CD14-positive monocyte (primary cell): ENCODE data around the gene PLCD1. TPM values are rescaled to one million over a fixed set of nuclear protein-coding genes. Genes with fewer than 3 reads are reported as not detected.
"Not testable (repeated sequence)": the region's sequence is repeated elsewhere in the genome, so short reads cannot be mapped to it uniquely, and the experiment has no call there.

Experiments used
- DNase-seq, 3 donors: peaks; one replicate each; pipeline ENCODE4 v3.0.0-alpha.2; 2011 to 2022
- H2AFZ ChIP-seq: 2 replicates; pipeline ENCODE4 v1.6.0; 2012; ENCODE audit warnings: mild to moderate bottlenecking, low read depth, low read length, inconsistent platforms; ENCODE audit not compliant: insufficient read depth, poor library complexity, severe bottlenecking
- H3K27ac ChIP-seq, 2 donors: 1 replicate in 1 of 2; 2 replicates in 1 of 2; pipeline ENCODE4 v1.5.1; 2012 to 2013; ENCODE audit warnings: low read length in 2 of 2, control low read depth in 1 of 2, inconsistent platforms in 1 of 2, low read depth in 1 of 2, mild to moderate bottlenecking in 1 of 2
- H3K27me3 ChIP-seq, 2 donors: one replicate each; pipeline versions ENCODE4 v1.6.0 to v1.6.1; 2011 to 2013; ENCODE audit warnings: low read length in 2 of 2; ENCODE audit not compliant: control insufficient read depth in 2 of 2, insufficient read depth in 2 of 2
- H3K36me3 ChIP-seq, 2 donors: replicated peaks in 1 of 2; 1 replicate in 1 of 2; 2 replicates in 1 of 2; pipeline versions ENCODE4 v1.5.1 to v1.6.1; 2012 to 2013; ENCODE audit warnings: low read length in 2 of 2, control low read depth in 1 of 2, inconsistent platforms in 1 of 2, mild to moderate bottlenecking in 1 of 2; ENCODE audit not compliant: insufficient read depth in 2 of 2, control insufficient read depth in 1 of 2
- H3K4me1 ChIP-seq, 2 donors: 1 replicate in 1 of 2; 2 replicates in 1 of 2; pipeline versions ENCODE4 v1.5.1 to v1.6.1; 2012 to 2013; ENCODE audit warnings: low read length in 2 of 2, control low read depth in 1 of 2, inconsistent platforms in 1 of 2, mild to moderate bottlenecking in 1 of 2, moderate library complexity in 1 of 2; ENCODE audit not compliant: insufficient read depth in 2 of 2, control insufficient read depth in 1 of 2
- H3K4me2 ChIP-seq: replicated peaks from 2 replicates; pipeline ENCODE3; 2012; ENCODE audit warnings: low read length, moderate library complexity, mild to moderate bottlenecking; ENCODE audit not compliant: poor library complexity, severe bottlenecking; ENCODE audit errors: extremely low read depth
- H3K4me3 ChIP-seq, 3 experiments: fragments of 200-600 bp in 1 of 3; sonication (generic) in 1 of 3; replicated peaks in 1 of 3; 1 replicate in 2 of 3; 2 replicates in 1 of 3; pipeline ENCODE4 v1.5.1; 2011 to 2013; ENCODE audit warnings: low read length in 3 of 3, mild to moderate bottlenecking in 3 of 3, control low read depth in 2 of 3, low read depth in 2 of 3, inconsistent platforms in 1 of 3, moderate library complexity in 1 of 3
- H3K79me2 ChIP-seq: 2 replicates; pipeline ENCODE4 v1.6.0; 2012; ENCODE audit warnings: mild to moderate bottlenecking, control low read depth, inconsistent platforms, low read length, moderate library complexity; ENCODE audit not compliant: insufficient read depth
- H3K9ac ChIP-seq: 2 replicates; pipeline ENCODE4 v1.6.0; 2017; ENCODE audit warnings: low read length, mild to moderate bottlenecking; ENCODE audit not compliant: insufficient read depth, poor library complexity, severe bottlenecking
- H3K9me3 ChIP-seq, 2 donors: replicated peaks in 1 of 2; 1 replicate in 1 of 2; 2 replicates in 1 of 2; pipeline versions ENCODE4 v1.5.1 to v1.6.1; 2012 to 2013; ENCODE audit warnings: low read length in 2 of 2, control low read depth in 1 of 2; ENCODE audit not compliant: control insufficient read depth in 1 of 2, insufficient read depth in 1 of 2
- H4K20me1 ChIP-seq: 2 replicates; pipeline ENCODE4 v1.6.0; 2012; ENCODE audit warnings: mild to moderate bottlenecking, low read length, control low read depth, moderate library complexity; ENCODE audit not compliant: insufficient read depth
- H3K27ac Mint-ChIP-seq, 7 donors: one replicate each; pipeline ENCODE4 v1.8.0; 2020; ENCODE audit warnings: mild to moderate bottlenecking in 7 of 7, mixed read lengths in 7 of 7, moderate library complexity in 6 of 7, inconsistent platforms in 2 of 7
- H3K27me3 Mint-ChIP-seq, 3 donors: one replicate each; pipeline ENCODE4 v1.8.0; 2021 to 2022; ENCODE audit warnings: low read depth in 3 of 3, mild to moderate bottlenecking in 3 of 3, mixed read lengths in 3 of 3, moderate library complexity in 3 of 3, inconsistent platforms in 1 of 3
- H3K36me3 Mint-ChIP-seq, 2 donors: one replicate each; pipeline ENCODE4 v1.8.0; 2020; ENCODE audit warnings: mixed read lengths in 2 of 2, inconsistent platforms in 1 of 2, mild to moderate bottlenecking in 1 of 2
- H3K4me1 Mint-ChIP-seq: one replicate; pipeline ENCODE4 v1.8.0; 2020; ENCODE audit warnings: mild to moderate bottlenecking, mixed read lengths
- H3K4me3 Mint-ChIP-seq, 2 donors: one replicate each; pipeline ENCODE4 v1.8.0; 2020; ENCODE audit warnings: mild to moderate bottlenecking in 2 of 2, mixed read lengths in 2 of 2, moderate library complexity in 1 of 2
- H3K9me3 Mint-ChIP-seq, 7 donors: one replicate each; pipeline ENCODE4 v1.8.0; 2020 to 2022; ENCODE audit warnings: mixed read lengths in 7 of 7, mild to moderate bottlenecking in 6 of 7, moderate library complexity in 6 of 7, inconsistent platforms in 2 of 7
- WGBS: methylation state at CpG from one replicate; pipeline ENCODE4 v1.1.5; 2013; ENCODE audit warnings: missing lambda C conversion rate; ENCODE audit not compliant: insufficient coverage; 5-methylcytosine and 5-hydroxymethylcytosine counted together
- intact Hi-C, 2 donors: fragments of 100-400 bp; cut with micrococcal nuclease; formaldehyde crosslinking; loops; one replicate each; pipeline versions ENCODE4 v1.15.0 to v1.15.1; 2023
- polyA plus RNA-seq, 3 donors: library from polyadenylated mRNA; depleted of rRNA in 1 of 3; unstranded in 2 of 3; stranded (reverse) in 1 of 3; fragments of 300-500 nt in 2 of 3; fragments of >200 nt in 1 of 3; fragmentation: Illumina TruSeq in 2 of 3; gene quantifications; 1 replicate in 2 of 3; 2 replicates in 1 of 3; pipeline ENCODE4 v1.2.3, GENCODE V29; 2012 to 2021
- TF ChIP-seq, protein P1 (sequence below): fragments of 200-600 bp; IDR thresholded peaks from one replicate; pipeline ENCODE4 v1.8.0; 2022; ENCODE audit warnings: antibody characterized with exemption, mild to moderate bottlenecking

PLCD1 gene
- polyA plus RNA-seq, 3 donors, result 4.1 to 6.4 (median 6.0) TPM

DNA sequence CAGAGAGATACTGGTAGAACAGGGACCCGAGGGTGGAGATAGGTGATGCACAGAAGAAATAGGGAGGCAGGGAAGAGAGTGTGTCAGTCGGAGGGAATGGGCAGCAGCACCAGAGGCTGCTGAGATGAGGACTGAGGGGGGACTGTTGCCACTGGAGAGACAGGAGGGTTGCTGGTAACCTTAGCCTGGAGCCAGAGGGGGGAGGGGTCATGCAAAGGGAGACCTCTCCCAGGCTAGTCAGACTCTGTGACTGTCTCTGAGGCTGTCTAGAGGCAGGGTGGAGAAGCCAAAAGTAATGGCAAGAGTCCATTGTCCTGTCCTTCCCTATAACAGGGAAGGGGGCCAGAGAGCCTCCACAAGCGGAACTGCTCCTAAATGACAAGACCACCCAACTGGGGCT is 7.5 kb upstream of the PLCD1 start:
- 100% methylated on average over 3 of the region's 3 CpGs for WGBS
- Histone ChIP-seq H3K9ac (no peak overlapping the region), H3K79me2 (no peaks in the 10 kb centered on the region), H3K4me2 (no peak overlapping the region), H3K4me1 (peaks cover 26 to 27% of the 10 kb centered on the region in 2 donors), H3K36me3 (no peaks in the 10 kb centered on the region), H2AFZ (no peak overlapping the region), H3K27me3 (peaks cover 0 to 8% of the 10 kb centered on the region in 2 donors), H3K4me3 (no peak overlapping the region), H3K27ac (no peak overlapping the region), H4K20me1 (no peaks in the 10 kb centered on the region), H3K9me3 (no peaks in the 10 kb centered on the region)
- Mint-ChIP-seq H3K27ac (peak overlapping the region in 1 of 7 donors; percentile 60), H3K36me3 (peaks cover 0 to 6% of the 10 kb centered on the region in 2 donors), H3K27me3 (peaks cover 3 to 14% (median 8%) of the 10 kb centered on the region in 3 donors), H3K4me1 (peaks cover 28% of the 10 kb centered on the region), H3K9me3 (peaks cover 0 to 2% (median 0%) of the 10 kb centered on the region in 7 donors), H3K4me3 (peak overlapping the region in 1 of 2 donors; percentile 34)
- intact Hi-C loops, result no loop called here
- no peak for DNase-seq
- TF ChIP-seq, protein P1, sequence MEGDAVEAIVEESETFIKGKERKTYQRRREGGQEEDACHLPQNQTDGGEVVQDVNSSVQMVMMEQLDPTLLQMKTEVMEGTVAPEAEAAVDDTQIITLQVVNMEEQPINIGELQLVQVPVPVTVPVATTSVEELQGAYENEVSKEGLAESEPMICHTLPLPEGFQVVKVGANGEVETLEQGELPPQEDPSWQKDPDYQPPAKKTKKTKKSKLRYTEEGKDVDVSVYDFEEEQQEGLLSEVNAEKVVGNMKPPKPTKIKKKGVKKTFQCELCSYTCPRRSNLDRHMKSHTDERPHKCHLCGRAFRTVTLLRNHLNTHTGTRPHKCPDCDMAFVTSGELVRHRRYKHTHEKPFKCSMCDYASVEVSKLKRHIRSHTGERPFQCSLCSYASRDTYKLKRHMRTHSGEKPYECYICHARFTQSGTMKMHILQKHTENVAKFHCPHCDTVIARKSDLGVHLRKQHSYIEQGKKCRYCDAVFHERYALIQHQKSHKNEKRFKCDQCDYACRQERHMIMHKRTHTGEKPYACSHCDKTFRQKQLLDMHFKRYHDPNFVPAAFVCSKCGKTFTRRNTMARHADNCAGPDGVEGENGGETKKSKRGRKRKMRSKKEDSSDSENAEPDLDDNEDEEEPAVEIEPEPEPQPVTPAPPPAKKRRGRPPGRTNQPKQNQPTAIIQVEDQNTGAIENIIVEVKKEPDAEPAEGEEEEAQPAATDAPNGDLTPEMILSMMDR, result no peak

DNA sequence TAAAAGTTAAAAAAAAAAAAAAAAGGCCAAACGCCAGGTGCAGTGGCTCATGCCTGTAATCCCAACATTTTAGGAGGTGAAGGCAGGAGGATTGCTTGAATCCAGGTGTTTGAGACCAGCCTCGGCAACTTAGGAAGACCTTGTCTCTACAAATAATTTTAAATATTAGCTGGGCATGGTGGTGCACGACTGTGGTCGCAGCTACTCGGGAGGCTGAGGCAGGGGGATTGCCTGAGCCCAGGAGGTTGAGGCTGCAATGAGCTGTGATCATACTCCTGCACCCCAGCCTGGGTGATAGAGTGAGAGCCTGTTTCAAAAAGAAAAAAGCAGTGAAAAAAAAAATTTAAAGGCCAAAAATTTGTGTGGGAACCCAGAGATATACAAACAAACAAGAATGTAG is 6.8 kb upstream of the PLCD1 start:
- no peak overlapping the region for H3K4me2 ChIP-seq
- H4K20me1 ChIP-seq, result no peaks in the 10 kb centered on the region
- Mint-ChIP-seq H3K4me3 (no peak overlapping the region), H3K4me1 (peaks cover 35% of the 10 kb centered on the region), H3K9me3 (peaks cover 0 to 2% (median 0%) of the 10 kb centered on the region in 7 donors), H3K27me3 (peaks cover 7 to 21% (median 14%) of the 10 kb centered on the region in 3 donors), H3K36me3 (peaks cover 0 to 6% of the 10 kb centered on the region in 2 donors), H3K27ac (peak overlapping the region in 1 of 7 donors; percentile 33)
- WGBS, result 100% methylated on average over 3 of the region's 5 CpGs
- no peaks in the 10 kb centered on the region for H3K36me3 ChIP-seq
- intact Hi-C loops, result no loop called here
- no peak overlapping the region for H2AFZ ChIP-seq
- peaks cover 0 to 13% of the 10 kb centered on the region in 2 donors for H3K27me3 ChIP-seq
- H3K9me3 ChIP-seq, result no peaks in the 10 kb centered on the region
- DNase-seq, result no peak
- TF ChIP-seq, protein P1, result no peak
- H3K4me1 ChIP-seq, result peaks cover 29 to 32% of the 10 kb centered on the region in 2 donors
- H3K79me2 ChIP-seq, result no peaks in the 10 kb centered on the region
- no peak overlapping the region for H3K27ac ChIP-seq
- H3K9ac ChIP-seq, result no peak overlapping the region
- no peak overlapping the region for H3K4me3 ChIP-seq

DNA sequence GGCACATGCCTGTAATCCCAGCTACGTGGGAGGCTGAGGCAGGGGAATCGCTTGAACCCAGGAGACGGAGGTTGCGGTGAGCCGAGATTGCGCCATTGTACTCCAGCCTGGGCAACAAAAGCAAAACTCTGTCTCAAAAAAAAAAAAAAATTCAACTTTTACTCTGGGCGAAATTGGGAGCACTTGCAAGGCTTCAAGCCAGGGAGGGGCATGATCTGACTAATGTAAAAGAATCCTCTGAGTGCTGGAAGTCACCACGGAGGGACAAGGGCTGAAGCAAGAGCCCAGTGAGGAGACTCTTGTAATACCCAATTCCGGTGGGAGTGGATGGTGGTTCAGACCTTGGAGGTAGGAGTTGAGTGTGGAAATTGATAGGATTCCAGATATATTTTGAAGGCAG is 4.9 kb upstream of the PLCD1 start:
- H3K9ac ChIP-seq, H3K9me3 Mint-ChIP-seq, DNase-seq, H3K79me2 ChIP-seq, H3K4me3 ChIP-seq, H4K20me1 ChIP-seq, H3K4me2 ChIP-seq, H3K9me3 ChIP-seq, intact Hi-C loops, H3K4me3 Mint-ChIP-seq, H3K36me3 ChIP-seq, H2AFZ ChIP-seq, H3K27ac ChIP-seq, H3K36me3 Mint-ChIP-seq: not testable (repeated sequence)
- H3K27ac Mint-ChIP-seq, result peak overlapping the region in 1 of 7 donors; percentile 26
- peaks cover 5 to 29% of the 10 kb centered on the region in 2 donors for H3K27me3 ChIP-seq
- WGBS, result 72% methylated on average over 7 of the region's 9 CpGs
- H3K27me3 Mint-ChIP-seq, result peaks cover 21 to 36% (median 33%) of the 10 kb centered on the region in 3 donors
- H3K4me1 Mint-ChIP-seq, result peaks cover 34% of the 10 kb centered on the region
- H3K4me1 ChIP-seq, result peaks cover 33 to 36% of the 10 kb centered on the region in 2 donors
